WTC11 (cell line): ENCODE measurements around the gene NMRK1. TPM values are rescaled to one million over a fixed set of nuclear protein-coding genes. Genes with fewer than 3 reads are reported as not detected.
A peak's percentile ranks its signal among the peaks of the same experiment; 100 is the strongest.

Source experiments
- CREM ChIP-seq: sonication (generic); formaldehyde crosslinking; IDR thresholded peaks from 2 replicates; pipeline ENCODE4 v1.8.1; 2022; ENCODE audit warnings: mild to moderate bottlenecking, missing genetic modification reagents, moderate library complexity
- ETV6 ChIP-seq: sonication (generic); formaldehyde crosslinking; IDR thresholded peaks from 2 replicates; pipeline ENCODE4 v1.8.1; 2022; ENCODE audit warnings: mild to moderate bottlenecking, missing genetic modification reagents
- FOXK1 ChIP-seq: sonication (generic); formaldehyde crosslinking; IDR thresholded peaks from 2 replicates; pipeline ENCODE4 v1.8.0; 2022; ENCODE audit warnings: mild to moderate bottlenecking, moderate library complexity, missing genetic modification reagents
- FOXP1 ChIP-seq: sonication (generic); formaldehyde crosslinking; IDR thresholded peaks from 2 replicates; pipeline ENCODE4 v1.8.0; 2022; ENCODE audit warnings: missing genetic modification reagents, mild to moderate bottlenecking, moderate library complexity, borderline replicate concordance
- GRHL2 ChIP-seq: fragments of 250-450 bp; sonication (Bioruptor Pico); IDR thresholded peaks from 2 replicates; pipeline ENCODE4 v1.8.0; 2022; ENCODE audit warnings: mild to moderate bottlenecking, moderate library complexity; ENCODE audit not compliant: insufficient replicate concordance, severe bottlenecking
- MYBL2 ChIP-seq: sonication (generic); formaldehyde crosslinking; IDR thresholded peaks from 2 replicates; pipeline ENCODE4 v1.8.1; 2023; ENCODE audit warnings: mild to moderate bottlenecking, moderate library complexity, missing genetic modification reagents
- NFATC4 ChIP-seq: fragments of 250-450 bp; sonication (Bioruptor Pico); IDR thresholded peaks from 2 replicates; pipeline ENCODE4 v1.9.0; 2021; ENCODE audit warnings: mild to moderate bottlenecking
- PRRX2 ChIP-seq: fragments of 250-450 bp; sonication (Bioruptor Pico); IDR thresholded peaks from 2 replicates; pipeline ENCODE4 v1.8.0; 2021; ENCODE audit warnings: mild to moderate bottlenecking
- SP1 ChIP-seq: sonication (generic); formaldehyde crosslinking; conservative IDR thresholded peaks from 2 replicates; pipeline ENCODE4 v1.8.1; 2022; ENCODE audit warnings: missing genetic modification reagents
- TP53 ChIP-seq: sonication (generic); formaldehyde crosslinking; IDR thresholded peaks from 2 replicates; pipeline ENCODE4 v1.8.1; 2023; ENCODE audit warnings: mild to moderate bottlenecking, missing genetic modification reagents
- ZNF121 ChIP-seq: sonication (generic); formaldehyde crosslinking; IDR thresholded peaks from 2 replicates; pipeline ENCODE4 v1.8.0; 2023; ENCODE audit warnings: missing genetic modification reagents
- ZNF263 ChIP-seq: sonication (generic); formaldehyde crosslinking; IDR thresholded peaks from 2 replicates; pipeline ENCODE4 v1.8.1; 2022; ENCODE audit warnings: low read depth, mild to moderate bottlenecking, moderate library complexity, missing genetic modification reagents
- ZNF416 ChIP-seq: fragments of 250-450 bp; sonication (Bioruptor Pico); IDR thresholded peaks from 2 replicates; pipeline ENCODE4 v1.9.0; 2021; ENCODE audit warnings: mild to moderate bottlenecking, inconsistent platforms
- total RNA-seq: library from RNA; stranded (reverse); gene quantifications from 3 replicates; pipeline ENCODE4 v1.2.3, GENCODE V29; 2021
- TF ChIP-seq, protein P1 (sequence below): sonication (generic); formaldehyde crosslinking; IDR thresholded peaks from 2 replicates; pipeline ENCODE4 v1.8.0; 2022; ENCODE audit warnings: missing genetic modification reagents
- TF ChIP-seq, protein P2 (sequence below): sonication (generic); formaldehyde crosslinking; IDR thresholded peaks from 2 replicates; pipeline ENCODE4 v1.8.1; 2022; ENCODE audit warnings: low read depth, mild to moderate bottlenecking, moderate library complexity, missing genetic modification reagents, borderline replicate concordance
- TF ChIP-seq, protein P3 (sequence below): sonication (generic); formaldehyde crosslinking; IDR thresholded peaks from 2 replicates; pipeline ENCODE4 v1.8.1; 2022; ENCODE audit warnings: missing genetic modification reagents, borderline replicate concordance
- TF ChIP-seq, protein P4 (sequence below): sonication (generic); formaldehyde crosslinking; IDR thresholded peaks from 2 replicates; pipeline ENCODE4 v1.8.1; 2023; ENCODE audit warnings: mild to moderate bottlenecking, missing genetic modification reagents
- TF ChIP-seq, protein P5 (sequence below): sonication (generic); formaldehyde crosslinking; IDR thresholded peaks from 2 replicates; pipeline ENCODE4 v1.8.0; 2023; ENCODE audit warnings: mild to moderate bottlenecking, missing genetic modification reagents

The NMRK1 gene
- total RNA-seq, 1 experiment from 2014 or later, result 14.5 TPM

DNA sequence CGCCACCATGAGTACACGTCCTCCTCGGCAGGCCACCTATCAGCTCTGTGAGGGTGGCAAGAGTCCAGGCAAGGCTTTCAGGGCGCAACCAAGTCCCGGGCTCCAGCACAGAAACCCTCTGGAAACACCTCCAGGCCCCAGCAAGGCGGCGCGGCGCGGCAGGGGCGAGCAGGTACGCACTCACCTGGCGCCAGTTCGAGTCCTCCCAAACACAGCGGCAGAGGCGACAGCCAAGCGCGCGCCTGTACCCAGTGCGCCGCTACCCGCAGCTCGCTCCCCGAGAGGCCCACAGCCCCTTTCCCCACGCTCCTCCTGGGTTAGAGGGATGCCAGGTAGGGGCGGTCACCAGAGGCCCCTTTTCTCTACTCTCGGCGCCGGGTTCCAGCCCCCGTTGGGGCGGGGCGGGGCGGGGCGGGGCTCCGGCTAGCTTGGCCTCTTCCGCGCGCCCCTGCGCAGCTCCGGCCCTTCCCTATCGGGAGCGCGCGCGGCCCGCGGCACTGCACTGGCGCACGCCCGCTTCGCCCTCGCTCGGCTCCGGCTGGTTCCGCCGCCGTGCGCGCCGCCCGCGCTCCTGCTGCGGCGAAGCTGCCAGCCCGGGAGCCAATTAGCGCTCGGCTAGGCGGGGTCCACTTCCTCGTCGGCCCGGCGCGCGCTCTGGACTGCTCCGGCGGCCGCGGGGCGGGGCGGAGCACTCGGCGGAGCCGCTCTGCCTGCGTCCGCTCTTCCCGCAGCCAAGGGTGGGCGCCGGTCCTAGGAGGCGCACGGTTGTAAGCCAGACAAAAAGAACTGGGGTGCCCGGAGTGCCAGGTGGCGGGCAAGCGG lies at the start of gene NMRK1, which contains the start of gene OSTF1 (continued):
- TF ChIP-seq, protein P1, sequence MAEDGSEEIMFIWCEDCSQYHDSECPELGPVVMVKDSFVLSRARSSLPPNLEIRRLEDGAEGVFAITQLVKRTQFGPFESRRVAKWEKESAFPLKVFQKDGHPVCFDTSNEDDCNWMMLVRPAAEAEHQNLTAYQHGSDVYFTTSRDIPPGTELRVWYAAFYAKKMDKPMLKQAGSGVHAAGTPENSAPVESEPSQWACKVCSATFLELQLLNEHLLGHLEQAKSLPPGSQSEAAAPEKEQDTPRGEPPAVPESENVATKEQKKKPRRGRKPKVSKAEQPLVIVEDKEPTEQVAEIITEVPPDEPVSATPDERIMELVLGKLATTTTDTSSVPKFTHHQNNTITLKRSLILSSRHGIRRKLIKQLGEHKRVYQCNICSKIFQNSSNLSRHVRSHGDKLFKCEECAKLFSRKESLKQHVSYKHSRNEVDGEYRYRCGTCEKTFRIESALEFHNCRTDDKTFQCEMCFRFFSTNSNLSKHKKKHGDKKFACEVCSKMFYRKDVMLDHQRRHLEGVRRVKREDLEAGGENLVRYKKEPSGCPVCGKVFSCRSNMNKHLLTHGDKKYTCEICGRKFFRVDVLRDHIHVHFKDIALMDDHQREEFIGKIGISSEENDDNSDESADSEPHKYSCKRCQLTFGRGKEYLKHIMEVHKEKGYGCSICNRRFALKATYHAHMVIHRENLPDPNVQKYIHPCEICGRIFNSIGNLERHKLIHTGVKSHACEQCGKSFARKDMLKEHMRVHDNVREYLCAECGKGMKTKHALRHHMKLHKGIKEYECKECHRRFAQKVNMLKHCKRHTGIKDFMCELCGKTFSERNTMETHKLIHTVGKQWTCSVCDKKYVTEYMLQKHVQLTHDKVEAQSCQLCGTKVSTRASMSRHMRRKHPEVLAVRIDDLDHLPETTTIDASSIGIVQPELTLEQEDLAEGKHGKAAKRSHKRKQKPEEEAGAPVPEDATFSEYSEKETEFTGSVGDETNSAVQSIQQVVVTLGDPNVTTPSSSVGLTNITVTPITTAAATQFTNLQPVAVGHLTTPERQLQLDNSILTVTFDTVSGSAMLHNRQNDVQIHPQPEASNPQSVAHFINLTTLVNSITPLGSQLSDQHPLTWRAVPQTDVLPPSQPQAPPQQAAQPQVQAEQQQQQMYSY (CRISPR knock-in tag), result 0 out of 2 replicates have a peak, but pooled peaks have one; percentile 7
- no peak for TF ChIP-seq ZNF416 (CRISPR knock-in tag)
- TF ChIP-seq GRHL2, result no peak
- TF ChIP-seq PRRX2, result peak; percentile 48; the same call in 1 of the 2 replicates
- TF ChIP-seq, protein P2, sequence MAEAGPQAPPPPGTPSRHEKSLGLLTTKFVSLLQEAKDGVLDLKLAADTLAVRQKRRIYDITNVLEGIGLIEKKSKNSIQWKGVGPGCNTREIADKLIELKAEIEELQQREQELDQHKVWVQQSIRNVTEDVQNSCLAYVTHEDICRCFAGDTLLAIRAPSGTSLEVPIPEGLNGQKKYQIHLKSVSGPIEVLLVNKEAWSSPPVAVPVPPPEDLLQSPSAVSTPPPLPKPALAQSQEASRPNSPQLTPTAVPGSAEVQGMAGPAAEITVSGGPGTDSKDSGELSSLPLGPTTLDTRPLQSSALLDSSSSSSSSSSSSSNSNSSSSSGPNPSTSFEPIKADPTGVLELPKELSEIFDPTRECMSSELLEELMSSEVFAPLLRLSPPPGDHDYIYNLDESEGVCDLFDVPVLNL (CRISPR knock-in tag), result no peak
- TF ChIP-seq FOXK1 (CRISPR knock-in tag), result no peak
- peak; percentile 65 for TF ChIP-seq SP1 (CRISPR knock-in tag)
- no peak for TF ChIP-seq TP53
- peak; percentile 44; the same call in 1 of the 2 replicates for TF ChIP-seq ETV6 (CRISPR knock-in tag)
- TF ChIP-seq, protein P3, sequence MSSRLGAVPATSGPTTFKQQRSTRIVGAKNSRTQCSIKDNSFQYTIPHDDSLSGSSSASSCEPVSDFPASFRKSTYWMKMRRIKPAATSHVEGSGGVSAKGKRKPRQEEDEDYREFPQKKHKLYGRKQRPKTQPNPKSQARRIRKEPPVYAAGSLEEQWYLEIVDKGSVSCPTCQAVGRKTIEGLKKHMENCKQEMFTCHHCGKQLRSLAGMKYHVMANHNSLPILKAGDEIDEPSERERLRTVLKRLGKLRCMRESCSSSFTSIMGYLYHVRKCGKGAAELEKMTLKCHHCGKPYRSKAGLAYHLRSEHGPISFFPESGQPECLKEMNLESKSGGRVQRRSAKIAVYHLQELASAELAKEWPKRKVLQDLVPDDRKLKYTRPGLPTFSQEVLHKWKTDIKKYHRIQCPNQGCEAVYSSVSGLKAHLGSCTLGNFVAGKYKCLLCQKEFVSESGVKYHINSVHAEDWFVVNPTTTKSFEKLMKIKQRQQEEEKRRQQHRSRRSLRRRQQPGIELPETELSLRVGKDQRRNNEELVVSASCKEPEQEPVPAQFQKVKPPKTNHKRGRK (CRISPR knock-in tag), result no peak
- TF ChIP-seq ZNF263 (CRISPR knock-in tag), result 0 out of 2 replicates have a peak, but pooled peaks have one; percentile 28
- TF ChIP-seq NFATC4 (CRISPR knock-in tag), result no peak
- TF ChIP-seq, protein P4, sequence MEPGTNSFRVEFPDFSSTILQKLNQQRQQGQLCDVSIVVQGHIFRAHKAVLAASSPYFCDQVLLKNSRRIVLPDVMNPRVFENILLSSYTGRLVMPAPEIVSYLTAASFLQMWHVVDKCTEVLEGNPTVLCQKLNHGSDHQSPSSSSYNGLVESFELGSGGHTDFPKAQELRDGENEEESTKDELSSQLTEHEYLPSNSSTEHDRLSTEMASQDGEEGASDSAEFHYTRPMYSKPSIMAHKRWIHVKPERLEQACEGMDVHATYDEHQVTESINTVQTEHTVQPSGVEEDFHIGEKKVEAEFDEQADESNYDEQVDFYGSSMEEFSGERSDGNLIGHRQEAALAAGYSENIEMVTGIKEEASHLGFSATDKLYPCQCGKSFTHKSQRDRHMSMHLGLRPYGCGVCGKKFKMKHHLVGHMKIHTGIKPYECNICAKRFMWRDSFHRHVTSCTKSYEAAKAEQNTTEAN (CRISPR knock-in tag), result 0 out of 2 replicates have a peak, but pooled peaks have one; percentile 67
- TF ChIP-seq MYBL2 (CRISPR knock-in tag), result 0 out of 2 replicates have a peak, but pooled peaks have one; percentile 40
- TF ChIP-seq ZNF121, result no peak
- peak; percentile 64; the same call in 1 of the 2 replicates for TF ChIP-seq CREM (CRISPR knock-in tag)
- TF ChIP-seq FOXP1, result peak; percentile 58; the same call in 1 of the 2 replicates
- TF ChIP-seq, protein P5, sequence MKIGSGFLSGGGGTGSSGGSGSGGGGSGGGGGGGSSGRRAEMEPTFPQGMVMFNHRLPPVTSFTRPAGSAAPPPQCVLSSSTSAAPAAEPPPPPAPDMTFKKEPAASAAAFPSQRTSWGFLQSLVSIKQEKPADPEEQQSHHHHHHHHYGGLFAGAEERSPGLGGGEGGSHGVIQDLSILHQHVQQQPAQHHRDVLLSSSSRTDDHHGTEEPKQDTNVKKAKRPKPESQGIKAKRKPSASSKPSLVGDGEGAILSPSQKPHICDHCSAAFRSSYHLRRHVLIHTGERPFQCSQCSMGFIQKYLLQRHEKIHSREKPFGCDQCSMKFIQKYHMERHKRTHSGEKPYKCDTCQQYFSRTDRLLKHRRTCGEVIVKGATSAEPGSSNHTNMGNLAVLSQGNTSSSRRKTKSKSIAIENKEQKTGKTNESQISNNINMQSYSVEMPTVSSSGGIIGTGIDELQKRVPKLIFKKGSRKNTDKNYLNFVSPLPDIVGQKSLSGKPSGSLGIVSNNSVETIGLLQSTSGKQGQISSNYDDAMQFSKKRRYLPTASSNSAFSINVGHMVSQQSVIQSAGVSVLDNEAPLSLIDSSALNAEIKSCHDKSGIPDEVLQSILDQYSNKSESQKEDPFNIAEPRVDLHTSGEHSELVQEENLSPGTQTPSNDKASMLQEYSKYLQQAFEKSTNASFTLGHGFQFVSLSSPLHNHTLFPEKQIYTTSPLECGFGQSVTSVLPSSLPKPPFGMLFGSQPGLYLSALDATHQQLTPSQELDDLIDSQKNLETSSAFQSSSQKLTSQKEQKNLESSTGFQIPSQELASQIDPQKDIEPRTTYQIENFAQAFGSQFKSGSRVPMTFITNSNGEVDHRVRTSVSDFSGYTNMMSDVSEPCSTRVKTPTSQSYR (CRISPR knock-in tag), result no peak
- TF ChIP-seq, all 79 proteins: peak for 14
